Measurements from ENCODE around the gene TENT5C. TPM values are rescaled to one million over a fixed set of nuclear protein-coding genes. Genes with fewer than 3 reads are reported as not detected.

The TENT5C gene
- total and polyA plus RNA-seq, 2 of the 13 experiments (the other 11 are each of a cell fraction or from before 2014, with no cell fraction given) = 0.02 to 0.38 TPM

DNA sequence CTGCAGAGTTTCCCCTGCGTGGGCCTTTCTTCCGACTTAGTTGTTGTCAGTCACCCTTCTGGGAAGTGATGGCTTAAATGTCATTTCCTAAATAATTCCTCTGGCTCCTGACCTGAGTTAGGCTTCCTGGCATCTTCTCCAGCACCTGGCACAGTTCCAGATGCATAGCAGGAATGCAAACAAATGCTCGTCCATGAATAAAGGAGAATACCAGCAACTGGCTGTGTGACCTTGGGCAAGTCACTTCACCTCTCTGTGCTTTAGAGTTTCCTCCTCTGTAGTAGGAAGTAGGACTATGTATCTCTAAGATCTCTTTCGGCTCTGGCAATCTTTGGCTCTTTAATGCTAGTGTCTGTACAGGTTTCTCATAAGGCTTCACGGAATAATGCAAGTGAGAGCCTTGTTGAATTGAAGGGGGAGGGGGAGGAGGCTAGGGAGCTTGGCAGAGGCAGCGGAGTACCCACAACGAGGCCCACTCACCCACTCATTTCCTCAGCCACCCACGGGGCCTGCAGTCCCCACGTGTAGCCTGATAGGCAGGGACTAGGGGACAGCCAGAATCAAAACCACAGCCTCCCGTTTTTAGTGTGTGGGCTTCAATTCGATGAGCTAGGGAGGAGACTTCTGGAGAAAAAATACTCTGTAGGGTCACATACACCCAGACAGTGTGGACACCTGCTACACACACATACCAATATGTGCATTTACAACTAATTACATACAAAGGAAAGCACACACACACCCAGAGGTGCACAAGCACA lies 48.1 kb downstream of the TENT5C start:
- Histone ChIP-seq H3K9me3 (ENCODE audit: low read length) (no peaks in the 10 kb centered on the region), H3K4me3 (replicated peaks in 1 of 3; ENCODE audit: insufficient read depth in 1 of 3, low read depth in 2 of 3, low read length in 3 of 3) (no peak overlapping the region), H3K27ac (ENCODE audit: extremely low read length, insufficient read depth, low read length) (no peak overlapping the region), H3K4me2 (ENCODE audit: low read depth, low read length) (peak overlapping the region; percentile 37; the same call in 1 of the 2 replicates), H3K9ac (ENCODE audit: insufficient read depth, low read depth, low read length) (no peak overlapping the region), H3K4me1 (ENCODE audit: insufficient read depth, low read length) (peaks cover 39% of the 10 kb centered on the region), H3K36me3 (replicated peaks in 1 of 2; ENCODE audit: control insufficient read depth in 1 of 2, insufficient read depth in 2 of 2, low read length in 2 of 2) (no peaks in the 10 kb centered on the region), H3K27me3 (ENCODE audit: control insufficient read depth in 1 of 2, insufficient read depth in 2 of 2, low read length in 2 of 2) (peaks cover 3 to 10% of the 10 kb centered on the region in 2 experiments; a peak in 3 of 5 replicates), H3K79me2 (ENCODE audit: insufficient read depth, low read length) (no peaks in the 10 kb centered on the region), H2AFZ (ENCODE audit: low read length) (no peak overlapping the region), H4K20me1 (ENCODE audit: insufficient read depth, low read length) (no peaks in the 10 kb centered on the region)
- CTCF ChIA-PET (ENCODE audit: low intra/inter-chr PET ratio, low total read pairs) = no interaction called here
- DNase-seq (ENCODE audit: low spot score) (no peak), ATAC-seq (no peak), FAIRE-seq (no peak)
- intact Hi-C loops (cut with micrococcal nuclease; ENCODE audit: unreplicated experiment) (loop anchor here (2.0 kb wide), 1 partner anchor 17 kb away; no protein-coding TSS in a partner anchor), in situ Hi-C loops (cut with HindIII; ENCODE audit: extremely low pct_ligation_motif_present, low pct_unique_long_range_greater_than_20kb) (no loop called here)
- BruUV-seq (replicated peaks) = no TSS peak
- POLR2A ChIA-PET = no interaction called here
- 35% methylated on average over 11 of the region's 11 CpGs for WGBS (ENCODE audit: low lambda C conversion rate)
- peak; percentile 84; the same call in 1 of the 2 replicates for TF ChIP-seq ZNF768 (CRISPR knock-in tag; IDR thresholded peaks at IDR 0.05)
- TF ChIP-seq ZMYM3 (CRISPR knock-in tag; IDR thresholded peaks at IDR 0.05) = peak; percentile 44; the same call in 1 of the 2 replicates
- no peak for TF ChIP-seq ZFAT (CRISPR knock-in tag; conservative IDR thresholded peaks at IDR 0.05)

GRCh38 chr1:117654493-117655219 lies 48.8 kb downstream of the TENT5C start:
- Histone ChIP-seq H3K4me2 (ENCODE audit: low read depth, low read length) (peak overlapping the region; percentile 37), H2AFZ (ENCODE audit: low read length) (no peak overlapping the region), H3K9me3 (ENCODE audit: low read length) (no peaks in the 10 kb centered on the region), H3K36me3 (replicated peaks in 1 of 2; ENCODE audit: control insufficient read depth in 1 of 2, insufficient read depth in 2 of 2, low read length in 2 of 2) (no peaks in the 10 kb centered on the region), H3K27me3 (ENCODE audit: control insufficient read depth in 1 of 2, insufficient read depth in 2 of 2, low read length in 2 of 2) (peaks cover 1 to 10% of the 10 kb centered on the region in 2 experiments; a peak in 3 of 5 replicates), H3K27ac (ENCODE audit: extremely low read length, insufficient read depth, low read length) (no peak overlapping the region), H4K20me1 (ENCODE audit: insufficient read depth, low read length) (no peaks in the 10 kb centered on the region), H3K9ac (ENCODE audit: insufficient read depth, low read depth, low read length) (no peak overlapping the region), H3K4me3 (replicated peaks in 1 of 3; ENCODE audit: insufficient read depth in 1 of 3, low read depth in 2 of 3, low read length in 3 of 3) (no peak overlapping the region), H3K79me2 (ENCODE audit: insufficient read depth, low read length) (no peaks in the 10 kb centered on the region), H3K4me1 (ENCODE audit: insufficient read depth, low read length) (peaks cover 39% of the 10 kb centered on the region)
- ChIA-PET POLR2A (no interaction called here), CTCF (ENCODE audit: low intra/inter-chr PET ratio, low total read pairs) (no interaction called here)
- 0 out of 2 replicates have a peak, but pooled peaks have one; percentile 14 for TF ChIP-seq PAXIP1 (CRISPR knock-in tag; conservative IDR thresholded peaks at IDR 0.05)
- TF ChIP-seq ZSCAN29 (CRISPR knock-in tag; conservative IDR thresholded peaks at IDR 0.05) = peak; percentile 49; the same call in 1 of the 2 replicates
- TF ChIP-seq JUNB (CRISPR knock-in tag; IDR thresholded peaks at IDR 0.05; ENCODE audit: borderline replicate concordance) = no peak
- in situ Hi-C loops (cut with HindIII; ENCODE audit: extremely low pct_ligation_motif_present, low pct_unique_long_range_greater_than_20kb) (no loop called here), intact Hi-C loops (cut with micrococcal nuclease; ENCODE audit: unreplicated experiment) (loop anchor here (2.0 kb wide), 1 partner anchor 16 kb away; no protein-coding TSS in a partner anchor)
- DNase-seq (ENCODE audit: low spot score) (peak; percentile 8), FAIRE-seq (peak; percentile 8), ATAC-seq (peak; percentile 42)
- BruUV-seq (replicated peaks) = no TSS peak
- WGBS (ENCODE audit: low lambda C conversion rate) = 23% methylated on average over 5 of the region's 6 CpGs

Data from HepG2 (cell line).